Pancreas (tissue), 10 donors: ENCODE measurements around the gene THUMPD3. TPM values are rescaled to one million over a fixed set of nuclear protein-coding genes. Genes with fewer than 3 reads are reported as not detected.

Experiments
- ATAC-seq, 4 donors: fragments of 200-7000 bp; cut with Tn5 transposase; one replicate each; pipeline versions ENCODE4 v1.8.0 to v1.9.1; 2020; ENCODE audit warnings: mild to moderate bottlenecking in 4 of 4, moderate library complexity in 4 of 4
- DNase-seq, 6 donors: peaks; one replicate each; pipeline ENCODE4 v3.0.0-alpha.2; 2020
- FAIRE-seq: peaks from 2 replicates; lab custom pipeline; 2012; peaks lifted over from hg19 to GRCh38; lab: Jason Lieb, UNC
- H3K27ac ChIP-seq, 4 donors: fragments of 200-600 bp; sonication (generic); 1 replicate in 3 of 4; 2 replicates in 1 of 4; pipeline versions ENCODE4 v1.5.0 to v1.8.0; 2020
- H3K27me3 ChIP-seq, 4 donors: fragments of 200-600 bp; one replicate each; pipeline ENCODE4 v1.8.0; 2021
- H3K36me3 ChIP-seq, 3 donors: fragments of 200-600 bp; sonication (generic) in 1 of 3; one replicate each; pipeline versions ENCODE4 v1.5.0 to v1.8.0; 2020 to 2021
- H3K4me1 ChIP-seq, 3 donors: fragments of 200-600 bp; one replicate each; pipeline ENCODE4 v1.8.0; 2021
- H3K4me3 ChIP-seq, 4 donors: fragments of 200-600 bp; sonication (generic) in 2 of 4; one replicate each; pipeline versions ENCODE4 v1.5.0 to v1.8.0; 2020 to 2021
- H3K9me3 ChIP-seq, 4 donors: fragments of 200-600 bp; one replicate each; pipeline ENCODE4 v1.8.0; 2021
- WGBS, 2 donors: extraction: QIAGEN DNeasy Blood & Tissue Kit; methylation state at CpG; one replicate each; pipeline ENCODE4 v1.1.7; 2013; 5-methylcytosine and 5-hydroxymethylcytosine counted together
- intact Hi-C, 3 donors: fragments of 100-400 bp; cut with DNase I; formaldehyde crosslinking; loops; one replicate each; pipeline versions ENCODE4 v1.11.1 to v1.14.2; 2022
- polyA plus RNA-seq, 2 donors: library from polyadenylated mRNA; stranded (reverse); fragments of 200-250 nt; gene quantifications; one replicate each; pipeline ENCODE4 v1.2.3, GENCODE V29; 2013
- total RNA-seq, 6 donors: library from RNA; stranded (reverse); fragmentation: NEBNext Ultra II Directional in 4 of 6; extraction: Animal tissue kit (Norgen Biotek cat#: 25700) in 4 of 6; gene quantifications; one replicate each; pipeline versions ENCODE4 v1.2.1 to v1.2.4, GENCODE V29; 2021 to 2023
- TF ChIP-seq, protein P1 (sequence below), 4 donors: fragments of 200-600 bp; sonication (generic) in 3 of 4; IDR thresholded peaks; one replicate each; pipeline versions ENCODE4 v1.5.0 to v1.8.0; 2021; ENCODE audit warnings: antibody characterized with exemption in 4 of 4
- donor health status: healthy with polysubstance abuse.
- donor health status: DM: no; HTN: no; CAD: no; lungs with moderate emphysema.
- donor health status: DM: no; HTN: no; CAD: no.
- donor health status: control.
- donor health status: control.
- donor health status: Bipolar disorder and iron deficiency.
- donor health status: DM: yes; HTN: yes; CAD: no.
- donor health status: DM: no; HTN: no; CAD: no.
- donor health status: DM: no; HTN: no; CAD: no.
- donor health status: DM: yes; HTN: yes; CAD: no.

THUMPD3 gene
- total and polyA plus RNA-seq, 8 donors: 12.0 to 22.5 (median 16.4) TPM

GRCh38 chr3:9352917-9353752, 9.7 kb upstream of the THUMPD3 start:
- Histone ChIP-seq H3K9me3 (no peaks in the 10 kb centered on the region), H3K36me3 (no peaks in the 10 kb centered on the region), H3K27ac (peak overlapping the region in 2 of 4 donors; percentile 62 to 63), H3K4me1 (peaks cover 0 to 38% (median 5%) of the 10 kb centered on the region in 3 donors), H3K27me3 (no peaks in the 10 kb centered on the region), H3K4me3 (peak overlapping the region in 1 of 4 donors; percentile 6)
- 3 to 6% methylated on average over 7 of the region's 7 CpGs for WGBS, 2 donors
- ATAC-seq (peak; percentile 89 to 96 (median 92)), FAIRE-seq (peak; percentile 67), DNase-seq (peak in 4 of 6 donors; percentile 33 to 74 (median 60))
- TF ChIP-seq, protein P1, sequence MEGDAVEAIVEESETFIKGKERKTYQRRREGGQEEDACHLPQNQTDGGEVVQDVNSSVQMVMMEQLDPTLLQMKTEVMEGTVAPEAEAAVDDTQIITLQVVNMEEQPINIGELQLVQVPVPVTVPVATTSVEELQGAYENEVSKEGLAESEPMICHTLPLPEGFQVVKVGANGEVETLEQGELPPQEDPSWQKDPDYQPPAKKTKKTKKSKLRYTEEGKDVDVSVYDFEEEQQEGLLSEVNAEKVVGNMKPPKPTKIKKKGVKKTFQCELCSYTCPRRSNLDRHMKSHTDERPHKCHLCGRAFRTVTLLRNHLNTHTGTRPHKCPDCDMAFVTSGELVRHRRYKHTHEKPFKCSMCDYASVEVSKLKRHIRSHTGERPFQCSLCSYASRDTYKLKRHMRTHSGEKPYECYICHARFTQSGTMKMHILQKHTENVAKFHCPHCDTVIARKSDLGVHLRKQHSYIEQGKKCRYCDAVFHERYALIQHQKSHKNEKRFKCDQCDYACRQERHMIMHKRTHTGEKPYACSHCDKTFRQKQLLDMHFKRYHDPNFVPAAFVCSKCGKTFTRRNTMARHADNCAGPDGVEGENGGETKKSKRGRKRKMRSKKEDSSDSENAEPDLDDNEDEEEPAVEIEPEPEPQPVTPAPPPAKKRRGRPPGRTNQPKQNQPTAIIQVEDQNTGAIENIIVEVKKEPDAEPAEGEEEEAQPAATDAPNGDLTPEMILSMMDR (IDR thresholded peaks at IDR 0.05): peak; percentile 51 to 81 (median 69)
- intact Hi-C loops: no loop called here

GRCh38 chr3:9361691-9362388, 1.0 kb upstream of the THUMPD3 start:
- WGBS, 2 donors: 62 to 64% methylated on average over 5 of the region's 5 CpGs
- H3K4me1 ChIP-seq: peaks cover 5 to 13% (median 8%) of the 10 kb centered on the region in 3 donors
- H3K4me3 ChIP-seq: peak overlapping the region in 2 of 4 donors; percentile 62 to 67
- ATAC-seq (no peak), DNase-seq (no peak), FAIRE-seq (no peak)
- no peaks in the 10 kb centered on the region for H3K27me3 ChIP-seq
- H3K9me3 ChIP-seq: no peaks in the 10 kb centered on the region
- intact Hi-C loops: no loop called here
- TF ChIP-seq, protein P1 (IDR thresholded peaks at IDR 0.05): no peak
- no peak overlapping the region for H3K27ac ChIP-seq
- H3K36me3 ChIP-seq: peaks cover 0 to 9% (median 0%) of the 10 kb centered on the region in 3 donors

GRCh38 chr3:9369508-9369907, 6.7 kb downstream of the THUMPD3 start:
- Histone ChIP-seq H3K4me3 (no peak overlapping the region), H3K9me3 (no peaks in the 10 kb centered on the region), H3K4me1 (no peaks in the 10 kb centered on the region), H3K27ac (no peak overlapping the region), H3K36me3 (peaks cover 0 to 60% (median 14%) of the 10 kb centered on the region in 3 donors), H3K27me3 (no peaks in the 10 kb centered on the region)
- TF ChIP-seq, protein P1 (IDR thresholded peaks at IDR 0.05): no peak
- DNase-seq (no peak), ATAC-seq (no peak), FAIRE-seq (no peak)
- intact Hi-C loops: no loop called here
- 76 to 95% methylated on average over 1 of the region's 1 CpG for WGBS, 2 donors

DNA sequence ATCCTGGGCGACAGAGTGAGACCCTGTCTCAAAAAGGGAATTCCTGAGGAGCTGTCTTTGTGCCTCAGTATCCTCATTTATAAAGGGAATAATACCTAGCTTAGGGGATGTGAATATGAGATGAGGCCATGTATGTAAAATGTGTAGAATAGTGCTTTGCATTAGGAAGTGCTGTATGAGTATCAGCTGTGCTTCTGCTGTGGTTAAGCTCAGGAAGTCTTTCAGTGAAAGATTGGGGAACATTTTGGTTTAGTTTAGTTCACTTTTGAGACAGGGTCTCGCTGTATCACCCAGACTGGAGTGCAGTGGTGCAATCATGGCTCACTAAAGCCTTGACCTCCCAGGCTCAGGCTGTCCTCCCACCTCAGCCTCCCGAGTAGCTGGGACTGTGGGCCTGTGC, 10.6 kb downstream of the THUMPD3 start:
- 89 to 93% methylated on average over 3 of the region's 3 CpGs for WGBS, 2 donors
- Histone ChIP-seq H3K9me3 (no peaks in the 10 kb centered on the region), H3K27me3 (no peaks in the 10 kb centered on the region), H3K4me3 (no peak overlapping the region), H3K4me1 (no peaks in the 10 kb centered on the region), H3K36me3 (peaks cover 0 to 68% (median 17%) of the 10 kb centered on the region in 3 donors), H3K27ac (no peak overlapping the region)
- DNase-seq: no peak
- TF ChIP-seq, protein P1 (IDR thresholded peaks at IDR 0.05): no peak
- intact Hi-C loops: no loop called here
- ATAC-seq: no peak
- FAIRE-seq: no peak
